Measurements from ENCODE around the gene GRIK1. TPM values are rescaled to one million over a fixed set of nuclear protein-coding genes. Genes with fewer than 3 reads are reported as not detected.

Gene GRIK1
- total RNA-seq, 1 experiment from 2014 or later = not detected

DNA sequence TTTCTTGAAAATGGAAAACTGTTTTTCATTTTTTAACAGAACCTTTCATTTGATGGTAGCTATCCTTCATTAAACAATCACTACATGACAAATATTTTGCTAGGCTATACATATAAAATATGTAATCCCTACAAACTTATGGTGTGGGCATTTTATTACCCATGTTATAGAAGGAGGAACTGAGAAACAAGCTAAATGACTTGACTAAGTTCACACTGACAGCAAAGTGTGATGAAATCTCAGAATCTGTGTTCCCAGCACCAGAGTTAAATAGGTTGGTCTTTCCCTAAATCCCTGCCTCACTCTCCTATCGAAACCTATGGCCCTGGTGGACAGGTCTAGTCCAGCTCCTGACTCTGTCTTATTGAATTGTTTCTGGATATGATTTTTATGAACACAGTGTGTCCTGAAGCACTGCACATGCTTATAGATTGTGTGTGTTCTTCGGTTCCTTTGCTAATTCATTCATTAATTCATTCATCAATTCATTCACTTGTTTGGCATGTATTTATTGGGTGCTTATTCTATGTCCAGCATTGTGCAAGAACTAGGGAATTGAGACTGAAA lies 301.0 kb downstream of the GRIK1 start:
- Histone ChIP-seq H3K4me3 (ENCODE audit: low read depth, low read length) (no peak overlapping the region), H3K36me3 (ENCODE audit: control insufficient read depth, insufficient read depth, low read length) (no peaks in the 10 kb centered on the region), H3K27me3 (replicated peaks; ENCODE audit: control insufficient read depth, insufficient read depth, low read length) (no peaks in the 10 kb centered on the region), H3K9me3 (no peaks in the 10 kb centered on the region), H3K4me1 (peaks cover 7% of the 10 kb centered on the region; the same call in 1 of the 2 replicates)
- Mint-ChIP-seq H3K4me1 (ENCODE audit: low read depth, unreplicated experiment) (no peaks in the 10 kb centered on the region), H3K4me3 (ENCODE audit: unreplicated experiment) (no peak overlapping the region), H3K27ac (ENCODE audit: unreplicated experiment) (no peak overlapping the region), H3K27me3 (ENCODE audit: insufficient read depth, unreplicated experiment) (no peaks in the 10 kb centered on the region), H3K36me3 (ENCODE audit: insufficient read depth, unreplicated experiment) (no peaks in the 10 kb centered on the region), H3K9me3 (ENCODE audit: unreplicated experiment) (no peaks in the 10 kb centered on the region)
- ChIA-PET POLR2A (no interaction called here), CTCF (no interaction called here)
- TF ChIP-seq, protein P1, sequence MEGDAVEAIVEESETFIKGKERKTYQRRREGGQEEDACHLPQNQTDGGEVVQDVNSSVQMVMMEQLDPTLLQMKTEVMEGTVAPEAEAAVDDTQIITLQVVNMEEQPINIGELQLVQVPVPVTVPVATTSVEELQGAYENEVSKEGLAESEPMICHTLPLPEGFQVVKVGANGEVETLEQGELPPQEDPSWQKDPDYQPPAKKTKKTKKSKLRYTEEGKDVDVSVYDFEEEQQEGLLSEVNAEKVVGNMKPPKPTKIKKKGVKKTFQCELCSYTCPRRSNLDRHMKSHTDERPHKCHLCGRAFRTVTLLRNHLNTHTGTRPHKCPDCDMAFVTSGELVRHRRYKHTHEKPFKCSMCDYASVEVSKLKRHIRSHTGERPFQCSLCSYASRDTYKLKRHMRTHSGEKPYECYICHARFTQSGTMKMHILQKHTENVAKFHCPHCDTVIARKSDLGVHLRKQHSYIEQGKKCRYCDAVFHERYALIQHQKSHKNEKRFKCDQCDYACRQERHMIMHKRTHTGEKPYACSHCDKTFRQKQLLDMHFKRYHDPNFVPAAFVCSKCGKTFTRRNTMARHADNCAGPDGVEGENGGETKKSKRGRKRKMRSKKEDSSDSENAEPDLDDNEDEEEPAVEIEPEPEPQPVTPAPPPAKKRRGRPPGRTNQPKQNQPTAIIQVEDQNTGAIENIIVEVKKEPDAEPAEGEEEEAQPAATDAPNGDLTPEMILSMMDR (IDR thresholded peaks at IDR 0.05; ENCODE audit: insufficient read depth in 1 of 2, low read depth in 1 of 2, low read length in 1 of 2, severe bottlenecking in 1 of 2, unreplicated experiment in 1 of 2) = no peak
- intact Hi-C loops (cut with micrococcal nuclease; ENCODE audit: unreplicated experiment) = no loop called here
- BruUV-seq (replicated peaks) = no TSS peak
- DNase-seq = no peak

DNA sequence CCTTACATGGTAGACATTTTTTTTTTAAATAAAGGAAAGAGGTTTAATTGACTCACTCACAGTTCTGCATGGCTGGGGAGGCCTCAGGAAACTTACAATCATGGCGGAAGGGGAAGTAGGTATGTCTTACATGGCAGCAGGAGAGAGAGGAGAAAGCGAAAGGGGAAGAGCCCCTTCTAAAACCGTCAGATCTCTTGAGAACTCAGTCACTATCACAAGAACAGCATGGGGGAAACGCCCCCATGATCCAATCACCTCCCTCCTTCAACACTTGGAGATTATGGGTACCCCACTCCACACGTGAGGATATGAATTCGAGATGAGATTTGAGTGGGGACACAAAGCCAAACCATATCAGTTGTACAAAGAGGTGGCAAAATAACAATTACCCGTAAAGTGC lies 301.7 kb downstream of the GRIK1 start:
- ChIA-PET CTCF (no interaction called here), POLR2A (no interaction called here)
- peaks cover 6% of the 10 kb centered on the region; the same call in 1 of the 2 replicates for H3K4me1 ChIP-seq
- Mint-ChIP-seq H3K27ac (ENCODE audit: unreplicated experiment) (no peak overlapping the region), H3K27me3 (ENCODE audit: insufficient read depth, unreplicated experiment) (no peaks in the 10 kb centered on the region), H3K4me3 (ENCODE audit: unreplicated experiment) (no peak overlapping the region), H3K9me3 (ENCODE audit: unreplicated experiment) (no peaks in the 10 kb centered on the region), H3K4me1 (ENCODE audit: low read depth, unreplicated experiment) (no peaks in the 10 kb centered on the region), H3K36me3 (ENCODE audit: insufficient read depth, unreplicated experiment) (no peaks in the 10 kb centered on the region)
- H3K36me3 ChIP-seq (ENCODE audit: control insufficient read depth, insufficient read depth, low read length) = no peaks in the 10 kb centered on the region
- intact Hi-C loops (cut with micrococcal nuclease; ENCODE audit: unreplicated experiment) = no loop called here
- H3K4me3 ChIP-seq (ENCODE audit: low read depth, low read length) = no peak overlapping the region
- no peaks in the 10 kb centered on the region for H3K27me3 ChIP-seq (replicated peaks; ENCODE audit: control insufficient read depth, insufficient read depth, low read length)
- no peak for DNase-seq
- TF ChIP-seq, protein P1 (IDR thresholded peaks at IDR 0.05; ENCODE audit: insufficient read depth in 1 of 2, low read depth in 1 of 2, low read length in 1 of 2, severe bottlenecking in 1 of 2, unreplicated experiment in 1 of 2) = no peak
- BruUV-seq (replicated peaks) = no TSS peak
- no peaks in the 10 kb centered on the region for H3K9me3 ChIP-seq

DNA sequence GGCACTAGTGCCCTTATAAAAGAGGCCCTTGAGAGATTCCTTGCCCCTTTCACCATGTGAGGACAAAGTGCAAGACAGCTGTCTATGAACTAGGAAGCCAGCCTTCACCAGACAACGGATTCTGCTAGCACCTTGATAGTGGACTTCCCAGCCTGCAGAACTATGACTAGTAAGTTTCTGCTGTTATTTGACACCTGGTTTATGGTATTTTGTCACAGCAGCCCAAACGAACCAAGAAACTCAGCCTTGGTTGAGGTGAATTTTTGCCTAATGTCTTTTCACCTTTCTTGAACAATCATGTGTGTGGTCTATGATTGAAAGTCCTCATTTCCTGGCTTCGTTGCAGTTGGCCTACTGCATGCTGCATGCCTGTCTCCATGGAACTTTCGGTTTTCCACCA lies 302.2 kb downstream of the GRIK1 start:
- no peaks in the 10 kb centered on the region for H3K9me3 Mint-ChIP-seq (ENCODE audit: unreplicated experiment)
- H3K36me3 Mint-ChIP-seq (ENCODE audit: insufficient read depth, unreplicated experiment) = no peaks in the 10 kb centered on the region
- ChIA-PET CTCF (no interaction called here), POLR2A (no interaction called here)
- H3K36me3 ChIP-seq (ENCODE audit: control insufficient read depth, insufficient read depth, low read length) = no peaks in the 10 kb centered on the region
- no peaks in the 10 kb centered on the region for H3K9me3 ChIP-seq
- intact Hi-C loops (cut with micrococcal nuclease; ENCODE audit: unreplicated experiment) = no loop called here
- no peak overlapping the region for H3K4me3 Mint-ChIP-seq (ENCODE audit: unreplicated experiment)
- H3K27me3 Mint-ChIP-seq (ENCODE audit: insufficient read depth, unreplicated experiment) = no peaks in the 10 kb centered on the region
- H3K4me3 ChIP-seq (ENCODE audit: low read depth, low read length) = no peak overlapping the region
- H3K27ac Mint-ChIP-seq (ENCODE audit: unreplicated experiment) = no peak overlapping the region
- no peaks in the 10 kb centered on the region for H3K27me3 ChIP-seq (replicated peaks; ENCODE audit: control insufficient read depth, insufficient read depth, low read length)
- DNase-seq = no peak
- BruUV-seq (replicated peaks) = no TSS peak
- TF ChIP-seq, protein P1 (IDR thresholded peaks at IDR 0.05; ENCODE audit: insufficient read depth in 1 of 2, low read depth in 1 of 2, low read length in 1 of 2, severe bottlenecking in 1 of 2, unreplicated experiment in 1 of 2) = no peak
- peaks cover under 1% of the 10 kb centered on the region; the same call in 1 of the 2 replicates for H3K4me1 ChIP-seq
- H3K4me1 Mint-ChIP-seq (ENCODE audit: low read depth, unreplicated experiment) = no peaks in the 10 kb centered on the region

All from Caco-2 (cell line).